GM21786 (cell line): ENCODE results near the gene AMFR.

Experiments used
- ATAC-seq: cut with Tn5 transposase; IDR thresholded peaks from one replicate; pipeline ENCODE4 v1.9.1; 2021; ENCODE audit not compliant: unreplicated experiment

The AMFR gene

GRCh38 chr16:56425439-56425832 is at the start of gene AMFR:
Gene AMFR, minus strand, starts transcription at chr16:56425545. Its CDS starts 218 bp downstream, at chr16:56425327.
- ATAC-seq, result peak; percentile 70

DNA sequence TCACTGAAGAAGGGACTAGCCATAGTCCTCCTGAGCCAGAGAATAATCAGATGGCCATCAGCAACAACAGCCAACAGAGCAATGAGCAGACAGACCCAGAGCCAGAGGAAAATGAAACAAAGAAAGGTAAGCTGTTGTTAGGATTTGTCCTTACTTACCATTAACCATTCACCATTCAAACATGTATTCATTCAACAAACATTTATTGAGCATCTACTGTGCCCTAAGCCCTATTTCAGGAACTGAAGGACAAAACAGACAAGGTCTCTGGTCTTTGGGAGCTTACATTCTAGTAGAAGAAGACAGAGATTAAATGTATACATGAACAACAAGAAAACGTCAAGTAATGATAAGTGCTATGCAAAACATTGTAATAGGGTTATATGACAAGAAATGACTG is 45.3 kb upstream of the AMFR start:
- no peak for ATAC-seq

GRCh38 chr16:56470232-56470631 is 44.9 kb upstream of the AMFR start:
- ATAC-seq, result no peak

DNA sequence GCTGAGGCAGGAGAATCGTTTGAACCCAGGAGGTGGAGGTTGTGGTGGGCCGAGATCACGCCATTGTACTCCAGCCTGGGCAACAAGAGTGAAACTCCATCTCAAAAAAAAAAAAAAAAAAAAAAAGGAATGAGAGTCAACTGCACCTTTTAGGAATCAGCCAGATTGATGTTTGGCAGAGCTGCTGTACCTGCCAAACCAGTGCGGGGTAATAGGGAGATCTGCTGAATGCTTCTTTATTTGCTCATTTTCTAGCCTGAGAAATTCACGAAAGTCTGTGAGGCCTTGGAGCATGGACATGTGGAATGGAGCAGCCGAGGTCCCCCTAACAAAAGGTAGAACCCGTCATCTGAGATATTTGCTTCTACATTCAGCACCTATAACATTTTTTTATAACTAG is 44.4 kb upstream of the AMFR start:
- no peak for ATAC-seq

- no peak for ATAC-seq
Measured at GRCh38 chr16:56468800-56469199, 43.5 kb upstream of the AMFR start.

DNA sequence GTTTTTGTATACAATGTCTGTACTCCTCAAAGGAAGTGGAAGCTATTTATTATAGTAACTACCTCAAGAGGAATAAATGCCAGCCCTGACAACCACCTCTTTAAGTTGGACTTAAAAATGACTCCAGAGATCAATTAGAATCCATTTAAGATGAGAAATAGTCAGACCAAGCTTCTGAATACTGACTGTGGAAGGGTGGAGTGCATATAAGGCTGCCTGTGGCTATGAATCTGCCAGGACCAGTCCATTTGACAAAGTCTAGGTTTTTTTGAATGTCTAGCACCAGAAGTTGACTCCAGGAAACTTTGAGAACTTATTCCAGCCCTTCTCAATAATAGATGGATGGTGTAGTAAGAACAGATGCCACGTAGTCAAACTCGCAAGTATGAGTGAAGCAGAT is 41.0 kb upstream of the AMFR start:
- ATAC-seq, result no peak

DNA sequence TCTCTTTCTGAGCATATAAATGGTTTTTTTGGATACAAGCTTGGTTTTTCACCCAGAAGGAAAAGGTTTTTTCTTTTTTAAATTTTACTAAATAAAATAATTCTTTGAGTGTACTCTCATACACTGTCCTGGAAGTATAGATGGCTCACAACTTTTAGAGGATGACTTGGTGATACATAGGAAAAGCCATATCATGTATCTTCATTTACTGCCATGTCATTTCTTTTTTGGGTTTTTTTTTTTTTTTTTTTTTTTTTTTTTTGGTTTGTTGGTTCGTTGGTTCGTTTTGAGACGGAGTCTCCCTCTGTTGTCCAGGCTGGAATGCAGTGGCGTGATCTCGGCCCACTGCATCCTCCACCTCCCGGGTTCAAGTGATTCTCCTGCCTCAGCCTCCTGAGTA is 37.8 kb upstream of the AMFR start:
- no peak for ATAC-seq

GRCh38 chr16:56462064-56462796 is 36.9 kb upstream of the AMFR start:
- no peak for ATAC-seq

GRCh38 chr16:56460101-56460500 is 34.8 kb upstream of the AMFR start:
- no peak for ATAC-seq

DNA sequence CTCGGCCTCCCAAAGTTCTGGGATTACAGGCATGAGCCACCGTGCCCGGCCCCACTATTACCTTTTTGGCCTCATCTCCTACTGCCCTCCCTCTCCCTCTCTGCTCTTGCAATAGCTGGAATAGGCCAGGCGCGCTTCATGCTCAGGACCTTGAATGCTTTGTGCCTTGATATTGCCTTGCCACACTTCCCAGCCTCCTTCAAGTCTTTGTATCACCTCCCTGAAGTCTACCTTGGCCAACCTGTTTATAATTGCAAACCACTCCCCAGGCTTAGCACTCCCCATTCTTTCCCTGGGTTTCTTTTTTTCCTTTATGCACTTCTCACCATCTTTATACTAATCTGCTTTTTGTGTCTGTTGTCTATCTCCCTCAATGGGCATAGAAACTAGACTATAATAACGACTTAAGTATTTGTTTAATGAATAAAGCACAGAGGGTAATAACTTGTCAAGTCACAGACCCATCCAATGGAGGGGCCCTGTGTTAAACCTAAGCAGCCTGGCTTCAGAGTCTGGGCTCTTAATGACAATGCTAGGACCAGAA is 32.7 kb upstream of the AMFR start:
- no peak for ATAC-seq

GRCh38 chr16:56451753-56452689 is 26.7 kb upstream of the AMFR start:
- ATAC-seq, result peak; percentile 34

DNA sequence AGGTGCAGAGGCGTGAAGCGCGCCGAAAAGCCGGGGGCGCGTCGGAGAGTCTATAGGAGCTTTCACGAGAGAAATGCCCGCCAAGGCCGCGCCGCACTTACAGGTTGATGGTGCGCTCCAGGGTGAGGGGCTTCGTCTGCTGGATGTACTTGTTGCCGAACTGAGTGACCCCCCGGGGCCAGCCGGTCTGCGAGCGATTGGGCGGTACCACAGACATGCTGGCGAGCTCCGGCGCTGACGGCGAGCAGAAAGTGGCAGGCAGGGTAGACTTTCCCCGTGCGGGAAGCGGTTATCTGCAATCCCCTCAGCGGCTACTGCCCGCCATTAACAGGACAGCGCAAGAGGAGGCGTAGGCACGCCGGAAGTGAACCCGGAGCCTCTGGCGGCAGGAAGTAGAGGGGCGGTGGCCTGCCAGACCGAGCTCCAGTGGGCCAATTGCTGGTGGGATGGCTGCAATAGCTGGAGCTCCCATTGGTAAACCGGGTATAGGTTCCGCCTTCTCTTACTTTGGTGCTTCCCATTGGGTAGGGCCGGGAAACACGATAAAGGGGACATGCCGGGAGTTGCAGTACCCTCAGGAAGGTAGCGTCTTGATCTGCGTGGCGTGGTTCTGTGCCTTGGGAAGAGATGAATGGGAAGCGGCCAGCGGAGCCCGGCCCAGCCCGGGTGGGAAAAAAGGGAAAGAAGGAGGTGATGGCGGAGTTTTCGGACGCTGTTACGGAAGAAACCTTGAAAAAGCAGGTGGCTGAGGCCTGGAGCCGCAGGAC is 25.8 kb upstream of the AMFR start, which contains the start of the genes NUDT21 and OGFOD1:
TSS of gene NUDT21 (minus strand) at position 347 of the 767 bp plus-strand sequence. CDS start at position 217, 130 bp downstream.
TSS of gene OGFOD1 (plus strand) at position 569 of the 767 bp plus-strand sequence. CDS start at position 628, 59 bp downstream.
- ATAC-seq, result peak; percentile 97

DNA sequence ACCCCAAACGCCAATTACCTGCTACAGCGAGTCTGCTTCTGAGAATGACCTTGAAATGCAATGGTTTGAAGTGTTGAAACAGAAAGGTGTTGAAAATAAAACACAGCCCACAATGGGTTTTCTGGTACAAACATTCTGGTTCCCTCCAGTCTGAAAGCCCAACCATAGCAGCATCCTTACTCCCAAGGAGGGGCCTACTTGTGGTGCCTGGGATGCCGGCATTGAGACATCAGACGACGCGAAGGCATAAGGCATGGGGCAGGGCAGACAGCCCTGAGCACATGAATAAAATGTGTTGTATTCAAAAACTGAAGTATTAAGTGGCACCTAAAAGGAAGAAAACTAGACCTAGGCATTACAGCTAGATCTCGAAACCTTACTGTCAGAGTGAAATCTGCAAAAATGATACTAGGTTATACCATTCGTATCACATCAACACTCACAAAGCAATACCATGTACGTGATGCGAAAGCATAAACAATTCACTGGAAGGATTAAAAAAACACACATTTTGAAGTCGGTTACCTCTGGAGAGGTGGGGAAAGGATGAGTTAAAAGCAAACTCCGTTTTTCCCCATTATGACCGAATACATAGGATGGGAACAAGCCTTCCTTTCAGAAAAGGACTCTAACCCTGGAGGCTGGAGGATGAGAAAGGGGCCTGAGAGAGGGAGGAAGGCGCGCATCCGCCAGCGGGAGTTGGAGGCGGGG is 25.1 kb upstream of the AMFR start:
- ATAC-seq, result peak; percentile 21

DNA sequence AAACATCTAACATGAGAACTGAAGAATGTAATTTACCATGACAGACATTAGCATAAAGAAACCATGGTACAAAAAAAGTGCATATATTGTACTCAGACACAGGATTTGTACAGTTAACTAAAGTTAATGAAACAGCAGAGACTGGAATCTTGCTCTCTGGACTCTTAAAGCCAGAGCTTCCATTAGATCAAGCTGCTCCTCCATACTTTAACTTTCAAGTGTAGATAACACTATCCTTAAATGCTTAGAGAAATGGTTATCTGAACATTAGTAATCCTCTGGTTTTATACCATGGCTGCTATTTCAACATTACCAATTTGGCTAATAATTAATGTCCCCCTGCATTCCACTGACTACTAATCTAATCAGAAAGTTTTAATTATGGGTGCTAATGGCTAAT is 22.7 kb upstream of the AMFR start:
- ATAC-seq, result no peak

DNA sequence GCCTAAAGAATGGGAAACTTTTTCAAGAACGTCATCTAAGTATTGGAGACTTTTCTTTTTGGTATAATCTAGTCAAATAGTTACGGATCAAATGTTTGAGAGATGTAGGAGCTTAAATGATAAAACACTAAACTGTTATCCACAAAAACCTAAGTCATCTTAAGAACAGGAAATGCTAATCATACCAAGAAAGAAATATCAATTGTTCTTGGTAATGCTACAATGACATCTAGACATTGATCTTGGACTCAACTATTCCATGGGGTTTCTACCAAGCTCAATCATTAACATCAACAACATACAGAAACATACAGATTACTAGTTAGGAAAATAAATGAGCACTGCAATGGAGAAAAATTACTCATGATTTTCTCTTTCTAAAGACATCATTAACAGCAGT is 21.9 kb upstream of the AMFR start:
- ATAC-seq, result no peak

DNA sequence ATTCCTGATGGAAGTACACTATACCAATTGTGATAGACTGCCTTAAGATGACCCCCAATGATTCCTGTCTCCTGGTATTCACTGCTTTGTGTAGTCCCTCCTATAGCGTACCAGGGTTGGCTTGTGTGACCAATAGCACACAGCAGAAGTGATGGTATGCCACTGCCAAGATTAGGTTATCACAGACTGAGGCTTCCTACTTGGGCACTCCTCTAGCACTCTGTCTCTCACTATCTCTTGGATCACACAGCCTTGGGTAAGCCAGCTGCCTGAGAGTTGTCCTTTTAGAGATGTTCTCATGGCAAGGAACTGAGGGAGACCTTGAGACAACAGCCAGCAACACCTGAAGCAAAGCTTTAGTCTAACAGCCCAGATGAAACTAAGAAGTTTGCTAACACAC is 12.7 kb upstream of the AMFR start:
- ATAC-seq, result no peak

- no peak for ATAC-seq
Measured at GRCh38 chr16:56436258-56436657, 10.9 kb upstream of the AMFR start.

GRCh38 chr16:56428091-56428490 is 2.7 kb upstream of the AMFR start:
- ATAC-seq, result no peak

GRCh38 chr16:56426585-56426984 is 1.2 kb upstream of the AMFR start:
- ATAC-seq, result no peak

- peak; percentile 22 for ATAC-seq
Measured at GRCh38 chr16:56424791-56425438, 430 bp downstream of the AMFR start.
